Ishikawa (cell line): Measurements from ENCODE around the gene UGGT2.

Source experiments
- EGR1 ChIP-seq: IDR thresholded peaks from 2 replicates; pipeline ENCODE4 v1.6.1; 2012
- NFIC ChIP-seq: IDR thresholded peaks from 2 replicates; pipeline ENCODE4 v1.6.1; 2012
- TCF12 ChIP-seq: IDR thresholded peaks from 2 replicates; pipeline ENCODE4 v1.6.1; 2012; ENCODE audit warnings: low read depth
- USF1 ChIP-seq: IDR thresholded peaks from 2 replicates; pipeline ENCODE4 v1.6.1; 2012
- YY1 ChIP-seq: IDR thresholded peaks from 2 replicates; pipeline ENCODE4 v1.6.1; 2012; ENCODE audit warnings: low read depth
- TF ChIP-seq, protein P1 (sequence below): IDR thresholded peaks from 2 replicates; pipeline ENCODE4 v1.6.1; 2012

DNA sequence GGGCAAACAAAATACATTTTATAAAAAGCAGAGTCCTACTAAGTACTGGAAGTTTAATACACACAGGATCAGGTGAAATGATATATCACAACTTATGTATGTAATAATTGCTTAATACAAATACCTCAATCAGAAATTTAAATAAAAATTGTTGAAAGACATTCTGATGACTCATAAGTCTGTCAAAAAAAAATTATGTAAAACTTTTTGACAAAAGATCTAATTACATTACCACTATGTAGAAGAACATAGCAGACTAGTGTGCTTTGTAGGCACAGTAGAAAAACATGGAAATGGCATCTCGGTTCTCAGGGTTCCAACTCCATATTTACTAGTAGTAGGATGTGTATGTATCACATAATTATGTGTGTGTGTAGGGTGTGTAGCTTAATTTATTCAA is 220.1 kb downstream of the UGGT2 start:
- TF ChIP-seq NFIC (no peak), EGR1 (no peak), YY1 (no peak), USF1 (no peak), TCF12 (no peak)
- TF ChIP-seq, protein P1, sequence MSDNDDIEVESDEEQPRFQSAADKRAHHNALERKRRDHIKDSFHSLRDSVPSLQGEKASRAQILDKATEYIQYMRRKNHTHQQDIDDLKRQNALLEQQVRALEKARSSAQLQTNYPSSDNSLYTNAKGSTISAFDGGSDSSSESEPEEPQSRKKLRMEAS, result no peak
